Tracheal epithelial cell (primary cell): Measurements from ENCODE around the gene ODF2. TPM values are rescaled to one million over a fixed set of nuclear protein-coding genes. Genes with fewer than 3 reads are reported as not detected.

Source experiments
- total RNA-seq: library from RNA; depleted of rRNA; stranded (reverse); fragments of >200 nt; gene quantifications from 2 replicates; pipeline ENCODE4 v1.2.1, GENCODE V29; 2014

The ODF2 gene
- total RNA-seq = 11.9 and 23.9 TPM in 2 replicates

GRCh38 chr9:128455849-128456612, at the start of gene ODF2:
Gene ODF2, plus strand, starts transcription at chr9:128456006. Its CDS starts 86 bp downstream, at chr9:128456092.

GRCh38 chr9:128420651-128421481, 34.9 kb upstream of the ODF2 start, which contains the start of gene CERCAM:
Gene CERCAM, plus strand, starts transcription at chr9:128420857. Its CDS starts 21 bp downstream, at chr9:128420878.

GRCh38 chr9:128504485-128505413, 48.9 kb downstream of the ODF2 start, which contains the start of gene GLE1:
Gene GLE1, plus strand, starts transcription at chr9:128504719. Its CDS starts 87 bp downstream, at chr9:128504806.

Other genes starting within 250 kb of the ODF2 start
- gene GOLGA2, start 180.0 kb upstream of the ODF2 start, total RNA-seq = 41.2 and 42.4 TPM in 2 replicates
- 18.8 and 22.8 TPM in 2 replicates for gene SWI5, start 179.7 kb upstream of the ODF2 start, total RNA-seq
- 14.9 and 21.5 TPM in 2 replicates for gene TRUB2, start 133.6 kb upstream of the ODF2 start, total RNA-seq
- 31.1 and 31.6 TPM in 2 replicates for gene COQ4, start 133.2 kb upstream of the ODF2 start, total RNA-seq
- gene SLC27A4, start 115.5 kb upstream of the ODF2 start, total RNA-seq = 18.1 and 33.0 TPM in 2 replicates
- gene URM1, start 84.6 kb upstream of the ODF2 start, total RNA-seq = 30.5 and 31.3 TPM in 2 replicates
- 19.2 and 68.2 TPM in 2 replicates for gene CERCAM, start 35.1 kb upstream of the ODF2 start, total RNA-seq
- gene GLE1, start 48.7 kb downstream of the ODF2 start, total RNA-seq = 23.6 and 29.6 TPM in 2 replicates
- 137 and 229 TPM in 2 replicates for gene SPTAN1, start 96.6 kb downstream of the ODF2 start, total RNA-seq
- gene DYNC2I2, start 200.8 kb downstream of the ODF2 start, total RNA-seq = 41.7 and 43.1 TPM in 2 replicates
- 528 and 661 TPM in 2 replicates for gene SET, start 233.2 kb downstream of the ODF2 start, total RNA-seq
- 1.7 and 2.1 TPM in 2 replicates for gene PKN3, start 246.5 kb downstream of the ODF2 start, total RNA-seq